Calu3 (cell line): ENCODE results near the gene USP28. TPM values are rescaled to one million over a fixed set of nuclear protein-coding genes. Genes with fewer than 3 reads are reported as not detected.
A peak's percentile ranks its signal among the peaks of the same experiment; 100 is the strongest.

ENCODE experiments used
- BruUV-seq: library from RNA; stranded (reverse); fragments of 400-500 nt; replicated peaks from 2 replicates; lab custom pipeline; 2021; lab: Mats Ljungman, UMichigan
- CTCF ChIA-PET: fragments of 300-600 bp; sonication (Branson Sonifier 250); formaldehyde crosslinking; loops from one replicate; lab custom pipeline; 2022; ENCODE audit warnings: antibody characterized with exemption; lab: Charles Lee
- DNase-seq: peaks from one replicate; pipeline ENCODE4 v3.0.0; 2022
- H3K27ac Mint-ChIP-seq: one replicate; pipeline ENCODE4 v1.8.0; 2022; ENCODE audit warnings: mixed read lengths; ENCODE audit not compliant: unreplicated experiment
- H3K27me3 Mint-ChIP-seq: one replicate; pipeline ENCODE4 v1.8.0; 2022; ENCODE audit warnings: mixed read lengths; ENCODE audit not compliant: unreplicated experiment
- H3K36me3 Mint-ChIP-seq: one replicate; pipeline ENCODE4 v1.8.0; 2022; ENCODE audit warnings: mild to moderate bottlenecking, moderate library complexity, mixed read lengths; ENCODE audit not compliant: insufficient read depth, unreplicated experiment
- H3K4me1 Mint-ChIP-seq: one replicate; pipeline ENCODE4 v1.8.0; 2022; ENCODE audit warnings: mild to moderate bottlenecking, low read depth, mixed read lengths; ENCODE audit not compliant: unreplicated experiment
- H3K4me3 Mint-ChIP-seq: one replicate; pipeline ENCODE4 v1.8.0; 2022; ENCODE audit warnings: mild to moderate bottlenecking, low read depth, moderate library complexity, mixed read lengths; ENCODE audit not compliant: unreplicated experiment
- H3K9me3 Mint-ChIP-seq: one replicate; pipeline ENCODE4 v1.8.0; 2022; ENCODE audit warnings: low read depth, mixed read lengths; ENCODE audit not compliant: unreplicated experiment
- intact Hi-C: fragments of 100-400 bp; cut with micrococcal nuclease; formaldehyde crosslinking; loops from one replicate; pipeline ENCODE4 v1.10.0; 2022; ENCODE audit not compliant: unreplicated experiment
- total RNA-seq: library from RNA; stranded (reverse); gene quantifications from 2 replicates; pipeline ENCODE4 v1.2.3, GENCODE V29; 2022
- TF ChIP-seq, protein P1 (sequence below): fragments of 200-600 bp; IDR thresholded peaks from one replicate; pipeline ENCODE4 v1.8.0; 2022; ENCODE audit warnings: antibody characterized with exemption; ENCODE audit not compliant: unreplicated experiment

USP28 gene
- total RNA-seq, 1 experiment from 2014 or later: 22.8 TPM

DNA sequence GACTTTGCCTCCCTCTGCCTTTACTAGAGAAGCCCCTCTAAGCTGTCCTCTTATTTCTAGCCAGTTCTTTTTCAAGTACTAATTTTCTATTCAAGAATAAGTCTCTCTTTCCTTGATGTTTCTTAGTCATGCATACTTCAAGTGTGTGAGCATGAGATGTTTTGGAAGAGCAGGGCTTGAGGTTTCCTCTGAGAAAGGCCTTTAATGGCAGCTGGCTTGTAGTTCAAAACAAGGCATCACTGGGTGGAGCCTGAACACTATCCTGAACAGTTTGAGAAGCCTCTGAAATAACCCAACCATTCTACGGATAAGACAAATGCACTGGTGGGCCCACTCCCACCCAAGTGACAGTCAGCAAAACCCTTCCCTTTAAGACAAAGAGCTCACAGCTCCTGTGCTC lies 58.2 kb downstream of the USP28 start:
- Mint-ChIP-seq H3K4me3 (no peak overlapping the region), H3K27ac (no peak overlapping the region), H3K4me1 (no peaks in the 10 kb centered on the region), H3K36me3 (peaks cover 6% of the 10 kb centered on the region), H3K9me3 (no peaks in the 10 kb centered on the region), H3K27me3 (no peaks in the 10 kb centered on the region)
- TF ChIP-seq, protein P1, sequence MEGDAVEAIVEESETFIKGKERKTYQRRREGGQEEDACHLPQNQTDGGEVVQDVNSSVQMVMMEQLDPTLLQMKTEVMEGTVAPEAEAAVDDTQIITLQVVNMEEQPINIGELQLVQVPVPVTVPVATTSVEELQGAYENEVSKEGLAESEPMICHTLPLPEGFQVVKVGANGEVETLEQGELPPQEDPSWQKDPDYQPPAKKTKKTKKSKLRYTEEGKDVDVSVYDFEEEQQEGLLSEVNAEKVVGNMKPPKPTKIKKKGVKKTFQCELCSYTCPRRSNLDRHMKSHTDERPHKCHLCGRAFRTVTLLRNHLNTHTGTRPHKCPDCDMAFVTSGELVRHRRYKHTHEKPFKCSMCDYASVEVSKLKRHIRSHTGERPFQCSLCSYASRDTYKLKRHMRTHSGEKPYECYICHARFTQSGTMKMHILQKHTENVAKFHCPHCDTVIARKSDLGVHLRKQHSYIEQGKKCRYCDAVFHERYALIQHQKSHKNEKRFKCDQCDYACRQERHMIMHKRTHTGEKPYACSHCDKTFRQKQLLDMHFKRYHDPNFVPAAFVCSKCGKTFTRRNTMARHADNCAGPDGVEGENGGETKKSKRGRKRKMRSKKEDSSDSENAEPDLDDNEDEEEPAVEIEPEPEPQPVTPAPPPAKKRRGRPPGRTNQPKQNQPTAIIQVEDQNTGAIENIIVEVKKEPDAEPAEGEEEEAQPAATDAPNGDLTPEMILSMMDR: no peak
- DNase-seq: no peak
- CTCF ChIA-PET: no interaction called here
- no TSS peak for BruUV-seq
- intact Hi-C loops: no loop called here

DNA sequence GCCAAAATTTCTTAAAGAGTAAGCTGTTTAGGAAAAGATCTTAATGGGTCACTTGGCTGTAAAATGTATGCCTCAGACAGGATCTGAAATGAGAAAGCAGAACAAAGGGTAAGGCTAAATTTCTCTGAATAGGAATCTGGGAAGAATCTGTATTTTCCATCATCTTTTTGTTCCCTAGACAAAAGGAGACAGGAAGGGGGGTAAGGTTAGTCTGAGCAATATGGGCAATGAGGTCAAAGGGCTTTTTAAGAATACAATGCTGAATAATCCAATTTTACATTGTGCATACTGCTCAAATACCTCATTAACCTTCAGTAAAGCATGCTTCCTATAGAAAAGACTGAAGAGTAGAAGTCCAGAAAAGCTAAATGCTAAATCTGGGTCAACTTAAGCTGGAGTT lies 61.2 kb downstream of the USP28 start:
- no peak overlapping the region for H3K27ac Mint-ChIP-seq
- TF ChIP-seq, protein P1: no peak
- H3K9me3 Mint-ChIP-seq: no peaks in the 10 kb centered on the region
- no TSS peak for BruUV-seq
- H3K4me3 Mint-ChIP-seq: no peak overlapping the region
- H3K4me1 Mint-ChIP-seq: no peaks in the 10 kb centered on the region
- peaks cover 5% of the 10 kb centered on the region for H3K36me3 Mint-ChIP-seq
- DNase-seq: no peak
- no peaks in the 10 kb centered on the region for H3K27me3 Mint-ChIP-seq
- CTCF ChIA-PET: no interaction called here
- intact Hi-C loops: no loop called here

DNA sequence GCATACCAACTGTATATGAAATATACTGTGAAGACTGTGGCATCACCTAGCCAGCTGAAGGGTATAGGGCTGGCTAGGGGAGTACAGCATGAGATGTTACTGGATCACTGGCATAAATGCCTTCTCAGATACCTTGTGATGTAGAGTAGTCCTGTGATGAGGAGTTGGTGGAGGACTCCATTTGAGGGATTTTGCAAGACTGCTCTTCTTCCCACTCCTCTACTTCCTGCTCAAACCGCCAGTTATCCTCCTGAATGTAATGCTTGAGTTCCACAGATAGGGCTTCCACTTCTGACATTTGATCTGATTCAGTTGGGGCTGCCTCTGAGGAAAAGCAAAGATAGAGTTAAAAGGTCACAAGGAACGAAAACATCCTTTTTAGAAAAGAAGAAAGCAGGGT lies 66.4 kb downstream of the USP28 start:
- Mint-ChIP-seq H3K27ac (no peak overlapping the region), H3K4me3 (no peak overlapping the region), H3K36me3 (peaks cover 5% of the 10 kb centered on the region), H3K4me1 (no peaks in the 10 kb centered on the region), H3K27me3 (no peaks in the 10 kb centered on the region), H3K9me3 (no peaks in the 10 kb centered on the region)
- intact Hi-C loops: no loop called here
- no TSS peak for BruUV-seq
- CTCF ChIA-PET: no interaction called here
- TF ChIP-seq, protein P1: no peak
- no peak for DNase-seq

DNA sequence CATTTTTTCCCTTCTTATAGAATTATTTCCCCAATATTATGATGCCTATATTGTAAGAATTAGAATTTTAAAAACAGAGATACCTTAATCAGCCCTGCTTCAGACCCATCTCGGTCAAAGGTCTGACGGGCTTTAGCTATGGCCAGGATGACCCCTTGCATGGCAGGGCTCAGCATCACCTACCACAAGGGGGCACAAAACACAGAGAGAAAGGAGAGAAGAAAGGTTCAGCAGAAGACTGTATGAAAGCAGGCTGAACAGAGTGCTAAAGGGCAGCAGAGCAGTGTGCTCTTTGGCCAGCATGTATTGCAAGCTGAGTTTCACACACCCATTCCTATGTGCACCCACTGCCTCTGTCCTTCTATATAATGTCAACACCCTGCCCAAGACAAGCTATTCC lies 69.0 kb downstream of the USP28 start:
- peak; percentile 34 for DNase-seq
- TF ChIP-seq, protein P1: peak; percentile 42
- H3K9me3 Mint-ChIP-seq: no peaks in the 10 kb centered on the region
- H3K36me3 Mint-ChIP-seq: peaks cover 5% of the 10 kb centered on the region
- H3K4me1 Mint-ChIP-seq: no peaks in the 10 kb centered on the region
- no TSS peak for BruUV-seq
- no peaks in the 10 kb centered on the region for H3K27me3 Mint-ChIP-seq
- H3K27ac Mint-ChIP-seq: no peak overlapping the region
- H3K4me3 Mint-ChIP-seq: no peak overlapping the region
- intact Hi-C loops: loop anchor here (2.0 kb wide), 1 partner anchor 456 kb away; no protein-coding TSS in a partner anchor
- CTCF ChIA-PET: interaction anchor here (1.2 kb wide), 1 partner anchor 457 kb away, joined by 5 read pairs; no protein-coding TSS in a partner anchor
